Pons (tissue), 1 donor: ENCODE results near the gene SEPTIN2.
A peak's percentile ranks its signal among the peaks of the same experiment; 100 is the strongest.
"Not testable (repeated sequence)": the region's sequence is repeated elsewhere in the genome, so short reads cannot be mapped to it uniquely, and the experiment has no call there.

ENCODE experiments used
- DNase-seq: peaks from one replicate; pipeline ENCODE4 v3.0.0-alpha.2; 2016; ENCODE audit warnings: low spot score

The SEPTIN2 gene

DNA sequence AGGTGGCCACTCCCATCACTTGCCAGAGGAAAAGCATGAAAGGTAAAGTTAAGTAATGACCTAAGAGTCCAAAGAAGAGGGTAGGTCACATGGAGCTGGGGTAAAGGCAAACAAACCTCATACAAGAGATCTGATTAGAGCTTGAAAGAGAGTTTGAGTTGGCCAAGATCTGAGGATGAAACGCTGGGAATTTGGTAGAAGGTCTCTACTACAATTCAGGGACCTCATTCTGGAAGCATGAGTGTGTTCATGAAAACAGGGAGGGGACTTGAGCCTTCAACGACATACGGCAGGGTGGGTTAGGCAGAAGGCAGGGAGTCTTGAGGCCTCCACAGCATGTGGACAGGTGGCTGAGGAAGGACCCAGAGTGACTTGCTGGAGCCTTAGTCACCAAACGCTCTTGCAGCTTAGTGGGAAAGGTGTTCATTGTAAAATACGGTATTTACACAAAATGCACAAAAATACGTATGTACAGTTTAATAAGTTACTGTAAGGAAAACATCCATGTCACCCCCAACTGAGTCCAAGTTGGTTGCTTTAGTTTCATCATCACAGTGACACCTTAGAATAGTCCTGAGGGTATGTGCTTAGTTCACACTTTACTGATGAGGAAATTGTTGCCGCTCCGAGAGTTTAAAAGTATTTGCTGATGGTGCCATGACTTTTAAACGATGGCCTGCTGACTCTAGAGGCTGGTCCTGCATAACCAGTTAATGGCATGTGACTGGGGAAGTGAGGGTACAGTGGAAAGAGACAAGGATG lies 35.3 kb downstream of the SEPTIN2 start:
- no peak for DNase-seq

- DNase-seq = no peak
Measured at GRCh38 chr2:241351640-241352031, 35.9 kb downstream of the SEPTIN2 start.

DNA sequence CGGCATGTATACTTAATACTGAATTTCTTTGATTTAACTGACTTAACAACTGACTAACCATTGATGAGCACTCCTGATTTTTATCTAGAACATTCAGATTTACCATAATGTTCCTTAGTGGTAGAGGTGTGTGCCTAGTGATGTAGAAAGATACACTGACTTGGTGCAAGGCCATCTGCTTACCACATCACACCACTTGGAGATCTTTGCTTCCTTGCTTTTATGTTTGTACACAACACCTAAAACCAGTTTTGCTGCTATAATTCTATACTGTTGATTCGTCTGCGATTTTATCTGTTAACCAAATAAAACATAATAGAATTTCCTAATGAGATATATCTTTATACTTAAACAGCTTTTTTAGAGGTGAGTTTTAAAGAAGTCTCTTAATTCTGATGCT lies 36.5 kb downstream of the SEPTIN2 start:
- no peak for DNase-seq

- no peak for DNase-seq
Measured at GRCh38 chr2:241354668-241355658, 39.2 kb downstream of the SEPTIN2 start.

DNA sequence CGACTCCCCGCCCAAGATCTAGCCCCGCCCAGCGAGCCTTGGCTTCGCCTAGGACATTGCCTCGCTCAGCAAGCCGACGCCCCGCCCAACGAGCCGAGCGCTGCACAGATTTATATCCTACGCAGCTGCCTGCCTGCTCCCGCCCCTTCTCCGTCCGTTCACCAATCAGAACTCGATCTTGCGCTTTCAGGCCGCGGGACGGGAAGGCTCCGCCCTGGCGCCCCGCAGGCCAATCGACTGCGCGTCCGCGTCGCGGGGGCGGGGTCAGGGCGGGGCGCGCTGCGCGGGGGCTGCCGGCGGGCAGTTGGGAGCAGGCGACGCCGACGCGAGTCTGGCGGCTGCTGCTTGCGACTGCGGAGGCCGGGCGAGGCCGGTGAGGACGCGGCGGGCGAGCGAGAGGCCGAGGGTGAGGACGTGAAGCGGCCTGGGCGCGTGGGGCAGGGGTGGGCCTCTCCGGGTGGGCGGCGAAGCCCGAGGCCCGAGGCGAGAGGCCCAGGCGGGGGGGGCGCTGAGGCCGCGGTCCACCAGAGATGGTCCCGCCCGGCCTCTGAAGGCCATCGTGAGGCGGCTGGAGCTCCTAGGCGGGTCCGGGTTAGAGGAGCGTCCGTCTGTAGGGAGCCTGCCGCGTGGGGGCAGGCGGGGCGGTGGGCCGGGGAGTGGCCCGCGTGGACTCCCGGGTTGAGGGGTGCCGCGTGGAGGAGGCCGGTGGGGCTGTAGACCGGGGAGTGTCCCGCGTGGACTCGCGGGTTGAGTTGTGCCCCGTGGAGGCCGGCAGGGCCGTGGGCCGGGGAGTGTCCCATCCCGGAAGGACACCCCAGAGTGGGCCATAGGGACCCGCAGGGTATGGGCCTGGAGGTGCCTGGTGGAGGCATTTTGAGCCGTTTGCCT lies 40.5 kb downstream of the SEPTIN2 start, which contains the start of gene FARP2:
Gene FARP2 (plus strand): TSS at position 303 of the 888 bp plus-strand sequence. CDS start 16,823 bp downstream, outside the sequence.
- peak; percentile 98 for DNase-seq

GRCh38 chr2:241356871-241357260 lies 41.1 kb downstream of the SEPTIN2 start:
- DNase-seq = no peak

- DNase-seq = no peak
Measured at GRCh38 chr2:241357531-241357930, 41.8 kb downstream of the SEPTIN2 start.

GRCh38 chr2:241358470-241358869 lies 42.7 kb downstream of the SEPTIN2 start:
- peak; percentile 79 for DNase-seq

DNA sequence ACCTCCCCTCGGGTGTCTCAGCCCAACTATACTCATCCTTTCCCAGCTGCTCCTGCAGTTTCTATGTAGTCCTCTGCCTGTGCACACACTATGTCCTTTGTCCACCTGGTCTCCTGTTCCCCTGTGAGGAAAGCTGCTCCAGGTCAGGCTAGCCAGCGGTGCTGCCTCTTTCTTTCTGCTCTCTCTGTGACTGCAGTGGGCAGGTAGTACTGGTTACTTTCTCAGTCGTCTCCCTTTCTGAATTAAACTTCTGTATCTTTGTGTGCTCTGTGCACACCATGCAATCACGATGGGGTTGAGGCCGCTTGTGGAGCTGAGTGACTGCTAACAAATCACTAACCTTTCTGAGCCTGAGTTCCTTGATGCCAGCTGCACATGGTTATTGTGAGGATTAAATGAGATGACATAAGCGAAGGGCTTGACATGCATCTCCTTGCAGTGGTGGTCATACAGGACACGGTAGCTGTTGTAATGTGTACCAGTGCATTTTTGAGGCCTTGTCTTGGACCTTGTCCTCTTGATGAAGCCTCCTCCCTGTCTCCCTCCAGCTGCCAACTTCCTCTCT lies 43.8 kb downstream of the SEPTIN2 start:
- no peak for DNase-seq

DNA sequence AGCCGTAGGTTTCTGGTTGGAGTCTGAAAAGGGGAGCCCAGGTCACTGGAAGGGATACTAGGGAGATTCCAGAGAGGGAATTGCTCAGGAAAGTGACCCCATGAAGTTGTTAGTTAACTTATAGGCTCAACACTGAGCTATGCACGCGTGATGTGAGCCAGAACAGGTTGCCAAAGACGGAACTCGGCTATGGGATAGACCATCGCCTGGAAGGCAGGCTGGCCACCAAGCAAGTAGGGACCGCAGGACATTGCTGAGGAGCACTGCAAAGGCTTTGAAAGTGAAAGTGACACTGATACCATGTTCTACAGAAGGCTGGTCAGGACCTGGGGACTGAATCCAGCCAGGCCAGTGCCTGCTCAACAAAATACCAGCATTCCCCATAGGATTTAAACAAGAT lies 47.7 kb downstream of the SEPTIN2 start:
- DNase-seq = no peak

DNA sequence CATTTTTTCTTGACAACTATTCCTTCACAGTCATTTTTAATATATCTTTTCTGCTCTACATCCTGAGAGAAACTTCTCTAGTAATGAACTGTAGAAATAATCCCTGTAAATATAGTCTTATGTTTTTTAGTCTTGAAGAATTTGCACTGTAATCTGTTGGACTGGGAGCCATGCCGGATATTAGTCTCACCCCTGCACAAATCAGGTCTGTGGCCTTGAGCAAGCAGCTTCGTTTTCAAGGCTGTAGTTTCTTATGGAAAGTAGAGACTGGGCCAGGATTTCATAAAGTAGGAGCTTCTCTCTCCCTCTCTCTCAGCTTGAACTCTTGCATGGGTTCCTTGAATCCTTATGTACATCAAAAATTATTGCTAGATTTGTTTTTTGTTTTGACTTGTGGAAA lies 49.1 kb downstream of the SEPTIN2 start:
- no peak for DNase-seq

DNA sequence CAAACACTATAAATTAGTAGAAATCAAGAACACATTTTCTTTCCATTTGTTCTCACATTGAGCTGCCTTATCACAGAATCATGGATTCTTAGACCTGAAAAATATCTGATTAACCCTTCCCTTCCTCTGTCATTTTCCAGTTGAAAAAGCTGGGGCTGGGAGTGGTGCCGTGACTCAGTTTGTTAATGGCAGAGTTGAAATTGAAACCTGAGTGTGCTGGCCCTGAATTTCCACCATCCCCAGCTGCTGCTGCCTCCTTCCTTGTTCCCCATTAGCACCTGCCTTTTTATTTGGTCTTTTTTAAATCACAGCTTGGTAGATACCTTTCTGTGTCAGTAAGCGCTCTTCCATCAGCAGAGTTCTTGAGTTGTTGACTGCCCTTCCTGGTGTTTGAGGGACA lies 51.0 kb downstream of the SEPTIN2 start:
- no peak for DNase-seq

- no peak for DNase-seq
Measured at GRCh38 chr2:241368643-241369042, 52.9 kb downstream of the SEPTIN2 start.

DNA sequence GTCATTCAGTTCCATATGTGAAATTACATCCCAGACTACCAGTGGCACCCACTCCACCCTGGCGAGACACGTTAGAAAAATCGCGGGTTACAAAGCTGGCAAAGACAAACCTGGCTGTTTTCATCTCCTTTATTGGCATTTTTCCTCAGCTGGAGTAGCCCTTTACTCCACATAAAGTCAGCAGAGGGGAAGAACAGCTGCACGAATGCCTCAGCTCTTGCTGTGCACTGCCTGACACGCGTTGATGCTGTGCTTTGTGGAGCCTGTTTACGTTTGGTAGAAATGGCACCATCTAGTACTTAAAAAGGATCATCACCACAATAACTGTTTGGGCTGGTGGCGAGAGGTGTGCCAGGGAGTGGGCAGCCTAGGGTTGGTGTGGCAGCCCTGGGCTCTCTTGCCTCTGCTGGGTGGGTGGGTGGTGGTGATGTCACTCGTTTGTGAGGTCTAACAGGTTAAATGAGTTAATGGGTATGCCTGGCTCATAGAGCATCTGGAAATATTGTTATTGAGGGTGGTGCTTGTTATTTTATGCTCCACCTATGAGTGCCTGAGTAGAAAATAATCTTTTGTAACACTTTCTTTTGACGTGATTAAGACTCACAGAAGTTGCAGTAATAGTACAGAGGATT lies 56.8 kb downstream of the SEPTIN2 start:
- DNase-seq = peak; percentile 80

DNA sequence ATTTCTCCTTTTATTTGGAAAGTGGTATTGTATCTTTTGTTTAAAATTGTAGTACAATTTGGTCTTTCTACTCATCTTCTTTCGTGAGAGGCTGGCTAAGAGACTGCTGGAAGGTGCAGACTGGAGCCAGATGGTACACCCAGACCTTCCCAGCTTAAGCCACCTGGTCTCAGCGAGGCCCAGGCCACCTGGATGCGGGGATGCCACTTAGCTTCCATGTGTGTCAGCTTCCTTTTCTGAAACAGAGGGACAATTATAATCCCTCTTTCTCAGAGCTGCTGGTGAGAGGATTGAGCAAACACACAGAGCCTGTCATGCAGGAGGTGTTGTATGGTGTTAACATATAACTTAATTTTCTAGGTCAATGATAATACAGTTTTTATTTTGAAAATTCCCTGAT lies 57.7 kb downstream of the SEPTIN2 start:
- peak; percentile 65 for DNase-seq

DNA sequence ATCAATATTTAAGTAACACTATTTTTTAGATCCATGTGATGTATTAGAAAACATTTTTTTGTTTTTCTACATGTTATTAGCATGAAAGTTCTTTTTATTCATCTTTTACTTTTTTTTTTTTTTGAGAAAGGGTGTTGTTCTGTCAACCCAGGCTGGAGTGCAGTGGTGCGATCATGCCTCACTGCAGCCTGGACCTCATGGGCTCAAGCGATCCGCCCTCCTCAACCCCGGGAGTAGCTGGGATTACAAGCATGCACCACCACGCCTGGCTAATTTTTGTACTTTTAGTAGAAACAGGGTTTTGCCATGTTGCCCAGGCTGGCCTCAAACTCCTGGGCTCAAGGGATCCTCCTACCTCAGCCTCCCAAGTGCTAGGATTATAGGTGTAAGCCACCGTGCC lies 58.2 kb downstream of the SEPTIN2 start:
- not testable (repeated sequence) for DNase-seq

DNA sequence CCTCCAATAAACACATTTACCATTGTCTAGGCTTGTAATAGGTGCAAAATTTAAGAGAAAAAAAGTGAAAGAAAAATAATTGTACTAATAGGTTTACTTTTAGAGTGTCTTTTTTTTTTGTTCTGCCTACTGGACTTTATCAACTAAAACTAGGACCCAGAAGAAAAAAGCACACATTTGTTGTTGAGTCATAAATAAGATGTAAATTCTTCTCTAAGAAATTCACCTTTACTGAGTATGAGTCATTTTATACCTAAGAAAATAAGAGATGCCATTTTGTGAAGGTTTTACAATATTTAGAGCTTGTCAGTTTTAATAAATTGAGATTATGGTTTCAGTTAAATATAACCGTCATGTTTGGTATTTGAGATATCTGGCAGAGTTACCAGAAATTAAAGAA lies 59.6 kb downstream of the SEPTIN2 start:
- no peak for DNase-seq

DNA sequence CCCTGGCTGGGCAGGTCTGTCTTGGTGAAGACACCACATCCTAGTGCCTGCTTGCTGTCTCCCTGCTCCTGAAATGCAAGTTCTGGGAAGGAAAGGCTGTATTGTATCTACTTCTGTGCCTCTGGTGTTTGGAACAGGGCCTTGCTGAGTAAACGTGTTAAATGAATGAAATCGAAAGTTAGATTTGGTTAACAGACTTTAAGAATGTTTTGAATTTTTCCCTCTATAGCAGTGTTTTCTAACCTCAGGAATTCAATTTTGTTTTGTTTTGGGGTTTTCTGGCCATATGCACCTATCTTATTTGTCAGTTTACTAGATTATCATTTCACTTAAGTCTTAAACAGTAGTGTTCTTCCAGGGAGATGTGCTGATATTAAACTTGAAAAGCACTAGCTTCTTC lies 61.1 kb downstream of the SEPTIN2 start:
- no peak for DNase-seq

DNA sequence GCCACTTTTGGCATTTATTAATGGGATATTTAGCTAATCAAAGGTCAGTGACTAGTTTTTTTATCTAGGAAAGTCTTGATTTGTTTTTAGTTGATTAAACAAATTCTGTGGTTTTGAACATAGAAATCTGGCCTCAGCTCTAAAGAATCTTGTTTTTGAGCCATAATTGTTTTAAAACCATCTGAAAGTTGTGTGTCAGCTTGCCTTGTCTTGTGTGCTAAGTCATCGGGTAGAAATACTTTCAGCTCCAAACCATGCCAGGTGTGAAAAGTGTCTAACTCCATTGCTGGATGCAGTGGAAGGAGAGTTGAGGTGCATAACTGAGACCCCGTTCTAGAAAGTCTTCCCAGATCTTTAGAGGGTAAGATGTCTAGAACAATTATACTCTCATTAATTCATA lies 63.1 kb downstream of the SEPTIN2 start:
- DNase-seq = no peak

DNA sequence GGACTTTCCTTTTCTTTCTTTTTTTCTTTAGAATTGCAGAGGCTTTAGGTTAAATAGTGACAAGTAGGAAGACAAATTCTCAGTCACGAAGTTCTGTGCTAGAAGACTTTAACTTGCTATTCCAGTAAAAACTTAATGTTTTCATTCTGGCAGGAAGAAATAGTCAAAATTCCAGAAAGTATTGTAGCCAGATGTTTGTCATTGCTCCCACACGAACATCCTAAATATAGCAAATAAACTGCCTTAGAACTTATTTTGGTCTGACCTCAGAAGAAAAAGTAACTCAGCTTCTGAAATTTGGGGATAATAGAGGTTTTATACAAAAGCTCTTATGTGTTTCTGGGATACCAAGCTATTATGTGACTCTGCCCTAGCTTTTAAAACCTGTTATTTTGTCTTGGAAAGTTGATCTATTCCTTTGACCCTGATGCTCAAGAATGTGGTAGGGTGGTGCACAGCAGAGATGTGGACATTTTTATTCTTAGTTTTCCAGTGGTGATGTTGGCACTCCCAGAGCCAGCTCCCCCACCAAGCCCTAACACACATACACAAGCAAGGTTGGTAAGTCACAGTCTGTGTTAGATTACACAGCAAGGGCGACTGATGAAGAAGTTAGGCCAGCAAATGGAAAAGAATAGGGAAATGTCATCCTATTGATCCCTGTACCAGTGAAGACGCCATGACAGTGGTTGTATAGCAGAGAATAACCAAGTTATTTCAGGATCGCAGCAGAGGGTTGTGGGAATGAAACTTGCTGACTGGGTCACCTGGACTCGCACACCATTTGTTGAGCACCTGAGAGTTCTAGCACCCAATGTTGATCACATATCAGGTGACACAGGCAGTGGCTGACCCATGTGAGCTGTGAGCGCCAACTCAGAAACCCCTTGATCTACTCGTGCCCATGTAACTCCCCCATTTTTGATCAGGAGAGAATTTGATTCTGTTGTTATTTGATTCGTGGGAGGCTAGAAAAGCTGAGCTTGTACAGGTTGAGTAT lies 64.1 kb downstream of the SEPTIN2 start:
- DNase-seq = no peak
